AG20443 (cell line): ENCODE measurements around the gene MACROD2.

ENCODE experiments used
- DNase-seq: peaks from one replicate; pipeline ENCODE4 v3.0.0; 2012; ENCODE audit warnings: low spot score, mixed read lengths

The MACROD2 gene

GRCh38 chr20:15862178-15862577 lies 1866.9 kb downstream of the MACROD2 start:
- DNase-seq = no peak

DNA sequence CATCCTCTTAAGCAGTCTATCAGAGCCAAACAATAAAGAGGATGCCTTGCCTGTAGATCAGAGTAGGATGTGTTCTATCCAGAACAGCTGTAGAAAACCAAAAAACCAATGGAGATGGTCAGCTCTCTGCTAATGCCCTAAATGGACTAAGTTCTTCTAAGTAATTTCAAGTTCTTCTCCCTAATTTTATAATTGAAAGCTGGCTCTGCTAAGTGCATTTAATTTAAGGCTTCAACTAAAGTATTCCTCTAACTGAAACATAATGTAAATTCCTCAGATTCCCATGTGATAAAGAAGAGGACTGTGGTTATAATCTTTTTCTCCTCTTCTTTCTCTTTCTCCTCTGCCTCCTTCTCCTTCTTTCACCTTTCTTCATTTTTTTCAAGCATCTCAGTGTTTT lies 1868.4 kb downstream of the MACROD2 start:
- no peak for DNase-seq

- no peak for DNase-seq
These were observed 1870.2 kb downstream of the MACROD2 start for GRCh38 chr20:15865553-15865952.

- DNase-seq = no peak
These were observed 1871.8 kb downstream of the MACROD2 start for GRCh38 chr20:15866916-15867730.

GRCh38 chr20:15867899-15868298 lies 1872.6 kb downstream of the MACROD2 start:
- no peak for DNase-seq

DNA sequence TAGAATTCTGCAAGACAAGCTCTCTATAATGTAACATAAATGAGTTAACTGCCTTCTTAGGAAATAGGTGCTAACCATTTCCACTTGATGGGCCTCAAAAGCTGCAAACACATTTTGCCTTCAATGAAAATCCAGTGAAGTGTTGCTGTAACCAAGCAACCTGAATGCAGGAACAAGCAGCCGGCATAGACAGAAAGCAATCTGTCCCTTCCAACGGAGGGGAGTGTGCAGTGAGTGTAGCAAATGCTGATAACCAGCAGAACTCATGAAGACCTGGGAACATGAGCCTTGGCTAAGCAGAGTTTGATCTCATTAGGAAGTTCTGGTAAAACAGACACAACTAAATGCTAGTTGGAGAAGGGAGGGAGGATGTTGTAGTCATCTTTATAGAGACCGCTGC lies 1880.1 kb downstream of the MACROD2 start:
- no peak for DNase-seq

DNA sequence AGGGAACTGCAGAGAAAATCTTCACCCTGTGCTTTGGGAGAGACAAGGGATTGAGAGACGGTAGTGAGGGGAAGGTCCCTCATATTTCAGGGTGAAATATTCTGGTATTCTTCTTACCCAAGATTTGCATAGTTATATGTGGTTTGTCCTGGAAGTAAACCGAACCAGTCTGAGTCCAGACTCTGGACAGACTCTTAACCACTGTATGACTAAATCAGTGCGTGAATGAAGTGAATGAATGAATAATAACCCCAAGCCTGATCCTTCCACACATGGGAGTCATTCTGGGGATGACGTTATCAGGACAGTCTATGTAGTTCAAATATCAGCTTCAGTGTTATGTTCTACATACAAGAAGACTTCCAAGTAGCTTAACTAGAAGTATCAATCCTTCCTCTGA lies 1887.2 kb downstream of the MACROD2 start:
- DNase-seq = peak; percentile 17

DNA sequence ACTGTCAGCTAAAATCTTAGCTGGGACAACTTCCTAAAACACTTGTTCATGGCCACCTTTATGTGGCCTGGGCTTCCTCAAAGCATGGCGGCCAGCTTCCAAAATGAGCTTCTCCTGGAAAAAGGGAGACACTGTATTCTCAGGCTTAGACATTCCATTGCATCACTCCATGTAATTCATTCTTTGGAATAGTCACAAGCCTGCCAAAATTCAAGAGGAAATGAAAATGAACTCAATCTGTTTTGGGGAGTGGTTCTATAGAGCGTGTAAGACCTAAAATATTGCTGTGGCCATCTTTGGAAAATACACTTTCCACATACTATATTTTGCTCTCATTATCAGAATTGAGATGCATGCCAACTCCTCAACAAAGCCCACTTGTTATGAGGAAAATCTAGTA lies 1890.9 kb downstream of the MACROD2 start:
- no peak for DNase-seq

DNA sequence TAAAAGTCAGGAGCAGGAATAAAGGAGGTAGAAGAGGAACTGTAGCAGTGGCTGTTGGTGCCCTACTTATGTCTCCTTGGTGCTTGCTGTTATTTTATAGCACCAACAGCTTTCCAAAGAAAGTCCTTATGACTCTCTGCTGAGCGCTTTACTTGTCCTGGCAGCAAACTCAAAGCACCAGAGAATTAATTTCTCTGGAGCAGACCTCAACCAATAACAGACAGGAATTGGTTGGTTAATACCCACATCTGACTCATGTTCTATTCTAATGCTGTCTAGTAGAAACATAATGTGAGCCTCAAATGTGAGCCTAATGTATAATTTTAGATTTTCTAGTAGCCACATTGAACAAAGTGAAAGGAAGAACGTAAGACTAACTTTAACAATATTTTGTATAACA lies 1892.1 kb downstream of the MACROD2 start:
- no peak for DNase-seq

- DNase-seq = no peak
These were observed 1893.7 kb downstream of the MACROD2 start for GRCh38 chr20:15889061-15889460.

- no peak for DNase-seq
These were observed 1894.4 kb downstream of the MACROD2 start for GRCh38 chr20:15889514-15890256.

DNA sequence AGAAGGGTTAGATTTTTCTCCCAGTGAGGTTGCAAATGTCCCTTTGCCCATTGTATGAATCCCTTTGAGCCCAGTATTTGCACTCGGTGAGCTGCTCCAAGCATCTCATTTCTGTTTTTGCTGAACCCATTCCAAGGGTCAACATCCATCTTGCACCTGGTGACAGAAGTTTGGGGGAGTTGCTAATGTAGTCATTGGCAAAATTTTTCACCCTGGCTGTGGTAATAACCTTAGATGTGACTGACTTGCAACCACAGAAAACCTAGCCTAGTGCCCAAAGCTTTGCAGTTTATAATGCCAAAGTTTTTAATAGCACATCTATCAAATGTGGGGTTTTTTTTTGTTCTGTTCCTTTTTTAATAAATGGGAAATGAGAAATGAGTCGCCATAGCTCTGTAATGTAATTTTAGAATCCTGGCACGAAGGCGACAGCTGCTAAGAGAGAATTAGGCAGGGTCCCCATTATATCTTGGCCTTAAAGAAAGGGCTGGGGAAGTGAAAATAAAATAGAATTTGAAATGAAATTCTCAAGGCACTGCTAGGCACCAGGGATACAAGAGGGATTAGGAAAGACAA lies 1895.2 kb downstream of the MACROD2 start:
- DNase-seq = no peak

DNA sequence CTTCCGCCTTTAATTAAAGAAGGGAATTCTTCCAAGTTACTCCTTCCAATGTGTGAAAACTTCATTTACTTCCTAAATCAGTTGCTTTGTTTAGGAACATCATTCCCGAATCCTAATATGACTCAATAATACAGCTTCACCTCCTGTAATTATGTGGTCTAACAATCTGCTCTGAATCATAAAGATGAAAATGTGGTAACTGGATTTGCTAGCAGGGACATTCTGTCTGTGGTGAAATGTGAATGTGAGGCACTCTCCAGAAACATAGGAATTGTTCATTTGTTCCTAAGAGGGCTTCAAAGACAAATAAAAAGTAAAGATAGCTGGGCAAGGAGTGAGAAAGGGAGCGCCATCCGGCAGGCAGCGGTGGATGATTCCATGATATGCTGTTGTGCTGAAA lies 1899.8 kb downstream of the MACROD2 start:
- peak; percentile 14 for DNase-seq

DNA sequence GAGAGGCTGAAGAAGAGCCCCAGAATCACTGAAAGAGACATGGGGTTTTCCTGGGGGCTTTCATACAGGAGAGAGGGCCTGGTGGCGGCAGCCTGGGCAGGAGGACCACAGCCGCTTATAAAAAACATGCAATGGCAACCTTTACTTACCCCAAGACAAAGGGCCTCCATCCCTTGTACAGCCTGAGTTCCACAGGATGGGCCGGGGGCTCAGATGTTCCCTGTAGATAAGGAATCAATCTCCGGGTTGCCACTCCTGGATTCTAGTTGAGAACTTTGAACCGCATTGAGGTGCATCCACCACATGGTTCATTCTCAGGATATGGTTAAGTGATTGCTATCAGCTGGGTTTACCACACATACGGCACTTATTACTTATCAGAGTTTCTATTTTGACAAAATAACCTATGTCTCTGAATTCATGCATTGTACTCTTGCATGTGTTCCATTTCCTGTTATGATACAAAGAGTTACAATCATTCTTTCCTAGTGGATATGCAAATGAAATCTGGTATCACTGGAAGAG lies 1900.3 kb downstream of the MACROD2 start:
- no peak for DNase-seq

DNA sequence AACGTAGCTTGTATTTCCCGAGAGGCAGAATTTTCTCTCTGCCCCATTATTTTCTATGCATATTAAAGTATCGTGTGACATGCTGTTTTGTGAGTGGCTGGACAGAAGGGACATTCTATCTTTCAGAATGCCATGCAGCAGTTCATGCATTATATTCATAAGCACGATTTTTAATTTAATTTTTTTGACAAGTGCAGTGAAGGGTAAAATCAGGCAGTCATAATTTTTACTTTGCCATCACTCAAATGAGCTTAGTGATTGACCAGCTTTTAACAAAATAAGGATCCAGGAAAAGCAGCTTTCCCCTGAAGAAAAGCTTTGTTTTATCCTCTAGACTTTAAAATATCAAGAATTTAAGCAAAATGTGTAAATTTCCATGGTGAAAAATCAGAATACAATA lies 1904.7 kb downstream of the MACROD2 start:
- no peak for DNase-seq

GRCh38 chr20:15900443-15900842 lies 1905.1 kb downstream of the MACROD2 start:
- no peak for DNase-seq

- DNase-seq = no peak
These were observed 1907.2 kb downstream of the MACROD2 start for GRCh38 chr20:15902493-15902892.

DNA sequence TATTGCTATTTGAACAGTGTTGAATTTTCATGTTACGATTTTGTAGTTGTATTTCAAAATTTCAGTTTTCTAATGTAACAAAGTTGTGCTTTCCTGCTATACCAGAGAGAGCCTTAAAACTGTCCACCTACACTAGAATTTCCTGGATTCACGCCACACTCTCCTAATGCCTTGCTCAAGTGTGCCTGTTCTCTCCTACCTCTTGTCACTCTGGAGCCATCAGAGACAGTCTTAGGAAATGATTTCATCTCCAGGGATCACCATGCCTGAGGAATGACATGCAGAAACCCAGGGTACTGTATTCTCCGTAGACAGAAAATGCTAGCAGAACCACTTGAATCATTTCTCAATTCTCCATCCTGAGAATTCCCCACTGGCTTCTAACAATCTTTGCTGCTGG lies 1910.3 kb downstream of the MACROD2 start:
- no peak for DNase-seq

DNA sequence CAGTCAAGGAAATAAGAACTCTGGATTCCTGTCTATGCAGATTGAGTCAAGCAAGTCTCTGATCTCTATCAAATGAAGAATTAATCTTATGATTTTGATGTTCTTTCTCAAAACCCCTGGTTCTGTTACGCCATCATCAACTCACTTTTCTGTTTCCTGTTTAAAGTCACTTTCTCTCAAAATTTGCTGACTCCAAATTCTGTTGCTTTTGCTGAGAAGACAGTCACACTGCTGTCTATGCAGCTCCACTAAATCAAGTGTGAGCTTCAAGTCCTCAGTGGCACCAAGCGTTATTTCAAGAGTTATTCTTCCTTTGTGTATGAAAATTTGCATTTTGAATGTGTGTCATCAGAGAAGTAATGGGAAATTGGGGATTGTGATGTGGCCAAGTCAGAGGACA lies 1914.7 kb downstream of the MACROD2 start:
- DNase-seq = no peak

DNA sequence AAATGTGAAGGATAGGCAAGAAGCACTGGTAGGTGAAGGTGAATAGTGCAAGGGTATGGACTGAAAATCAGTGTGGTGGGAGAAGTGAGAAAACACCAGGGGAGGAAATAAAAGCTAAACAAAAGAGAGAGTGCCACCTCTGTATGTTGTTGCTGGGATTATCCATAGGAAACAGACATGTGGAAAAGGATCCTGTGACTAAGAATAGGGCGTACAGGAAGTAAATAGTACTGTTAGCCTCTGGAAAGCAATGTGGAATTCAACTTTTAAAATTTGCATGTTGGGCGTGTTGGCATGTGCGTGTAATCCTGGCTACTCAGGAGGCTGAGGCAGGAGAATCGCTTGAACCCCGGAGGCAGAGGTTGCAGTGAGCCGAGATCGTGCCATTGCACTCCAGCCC lies 1916.3 kb downstream of the MACROD2 start:
- no peak for DNase-seq

GRCh38 chr20:15913391-15914025 lies 1918.2 kb downstream of the MACROD2 start:
- DNase-seq = no peak

- no peak for DNase-seq
These were observed 1921.3 kb downstream of the MACROD2 start for GRCh38 chr20:15916623-15917022.
